Measurements from ENCODE around the gene GTSE1. TPM values are rescaled to one million over a fixed set of nuclear protein-coding genes. Genes with fewer than 3 reads are reported as not detected.

Gene GTSE1
- total and polyA plus RNA-seq, 2 experiments from 2014 or later, result 6.1 to 8.0 TPM

DNA sequence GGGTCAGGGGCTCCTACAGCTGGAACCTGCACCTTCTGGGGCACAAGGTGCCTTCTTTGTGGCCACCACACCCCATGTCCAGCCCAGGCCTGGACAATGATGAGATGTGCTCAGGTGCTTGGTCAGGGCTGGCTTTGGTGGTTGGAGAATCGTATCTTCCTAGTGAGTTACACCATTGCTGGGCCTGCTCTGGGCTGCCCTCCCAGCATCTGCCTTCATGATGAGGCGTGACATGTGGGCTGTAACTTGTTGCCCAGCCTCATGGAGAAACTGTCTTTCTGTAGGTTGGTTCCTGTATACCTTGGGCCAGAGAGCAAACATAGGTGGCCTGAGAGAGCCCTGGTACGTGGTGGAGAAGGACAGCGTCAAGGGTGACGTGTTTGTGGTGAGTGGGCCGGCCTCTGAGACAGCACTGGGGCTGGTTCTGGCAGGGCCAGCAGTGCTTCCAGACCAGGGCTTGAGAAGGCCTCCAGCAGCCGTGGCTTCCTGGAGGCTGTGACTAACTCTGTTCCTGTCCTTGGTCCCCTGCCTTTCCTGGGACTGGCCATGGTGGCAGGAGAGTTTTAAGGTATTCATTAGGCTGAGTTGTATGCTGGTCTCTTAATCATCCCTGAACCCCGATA is 56.9 kb downstream of the GTSE1 start:
- in situ Hi-C loops (cut with MboI), result loop anchor here (10.0 kb wide), 1 partner anchor 191 kb away; no protein-coding TSS in a partner anchor
- no peak overlapping the region for H2AFZ ChIP-seq
- H3K9ac ChIP-seq, result no peak overlapping the region
- H3K9me2 ChIP-seq (ENCODE audit: insufficient read depth), result no peaks in the 10 kb centered on the region
- H3K9me3 ChIP-seq (ENCODE audit: low read depth), result no peaks in the 10 kb centered on the region
- TF ChIP-seq EZH2 (IDR thresholded peaks at IDR 0.05; ENCODE audit: insufficient read depth, poor library complexity, severe bottlenecking), result no peak
- TF ChIP-seq EZH2phosphoT487 (IDR thresholded peaks at IDR 0.05; ENCODE audit: insufficient read depth, low read depth), result no peak
- H3K4me1 ChIP-seq (ENCODE audit: insufficient read depth), result no peaks in the 10 kb centered on the region
- 91% methylated on average over 8 of the region's 8 CpGs for WGBS, 2 experiments (ENCODE audit: low coverage in 1 of 2, low lambda C conversion rate in 2 of 2, missing lambda C conversion rate in 2 of 2)
- no peaks in the 10 kb centered on the region; the same call in 1 of the 2 replicates for H3K79me2 ChIP-seq (ENCODE audit: insufficient read depth)
- H3K36me3 ChIP-seq (ENCODE audit: low read depth), result peaks cover 7% of the 10 kb centered on the region; the same call in 1 of the 2 replicates
- no peaks in the 10 kb centered on the region for H3F3A ChIP-seq (ENCODE audit: insufficient read depth)
- H3K27ac ChIP-seq, result no peak overlapping the region
- no peak overlapping the region for H3K4me3 ChIP-seq
- DNase-seq, result no peak
- no peaks in the 10 kb centered on the region for H3K27me3 ChIP-seq (replicated peaks; ENCODE audit: insufficient read depth)
- no peaks in the 10 kb centered on the region for H4K20me1 ChIP-seq (ENCODE audit: insufficient read depth)
- H3K4me2 ChIP-seq (ENCODE audit: unreplicated experiment), result no peak overlapping the region

DNA sequence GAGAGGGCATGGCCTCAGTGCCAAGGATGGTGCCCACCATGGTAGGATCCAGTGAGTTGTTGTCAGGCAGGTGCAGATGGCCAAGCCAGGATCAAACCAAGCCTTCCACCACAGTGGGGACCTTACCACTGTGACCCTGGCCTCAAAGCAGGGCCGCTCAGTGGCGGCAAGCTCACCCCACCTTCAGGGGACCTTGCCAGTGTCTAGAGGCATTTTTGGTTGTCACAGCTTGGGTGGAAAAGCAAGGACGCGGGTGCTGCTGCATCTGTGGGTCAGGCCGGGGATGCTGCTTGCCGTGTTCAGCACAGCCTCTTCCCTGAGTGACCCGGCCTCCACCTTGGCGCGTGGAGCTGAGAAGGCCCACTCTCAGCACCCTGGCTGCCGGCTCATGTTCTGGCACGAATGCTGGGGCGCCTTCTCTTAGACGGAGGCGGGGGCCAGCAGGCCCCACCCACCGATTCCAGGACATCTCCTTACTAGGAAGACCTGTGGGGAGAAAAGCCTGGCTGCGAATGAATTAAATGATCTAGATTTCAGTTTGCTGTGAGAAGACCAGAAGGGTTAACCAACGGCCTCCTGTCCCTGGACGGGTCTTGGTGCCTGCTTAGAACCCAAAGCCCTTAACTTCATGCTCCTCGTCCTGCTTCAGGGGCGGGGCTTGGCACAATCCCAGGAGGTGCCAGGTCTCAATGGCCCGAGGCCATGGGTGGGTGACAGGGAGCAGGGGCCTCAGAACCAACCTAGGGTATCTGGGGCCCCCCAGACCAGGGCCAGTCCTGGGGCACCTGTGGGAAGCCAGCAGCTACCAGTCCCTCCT is 57.7 kb downstream of the GTSE1 start:
- Histone ChIP-seq H3K27me3 (replicated peaks; ENCODE audit: insufficient read depth) (no peaks in the 10 kb centered on the region), H3K79me2 (ENCODE audit: insufficient read depth) (no peaks in the 10 kb centered on the region; the same call in 1 of the 2 replicates), H2AFZ (no peak overlapping the region), H3K4me3 (no peak overlapping the region), H3K9me2 (ENCODE audit: insufficient read depth) (no peaks in the 10 kb centered on the region), H3K36me3 (ENCODE audit: low read depth) (peaks cover 6% of the 10 kb centered on the region; the same call in 1 of the 2 replicates), H3F3A (ENCODE audit: insufficient read depth) (no peaks in the 10 kb centered on the region), H3K27ac (no peak overlapping the region), H3K9ac (no peak overlapping the region), H4K20me1 (ENCODE audit: insufficient read depth) (no peaks in the 10 kb centered on the region), H3K4me2 (ENCODE audit: unreplicated experiment) (no peak overlapping the region), H3K4me1 (ENCODE audit: insufficient read depth) (no peaks in the 10 kb centered on the region), H3K9me3 (ENCODE audit: low read depth) (no peaks in the 10 kb centered on the region)
- in situ Hi-C loops (cut with MboI), result loop anchor here (10.0 kb wide), 1 partner anchor 190 kb away; no protein-coding TSS in a partner anchor
- DNase-seq, result no peak
- no peak for TF ChIP-seq EZH2 (IDR thresholded peaks at IDR 0.05; ENCODE audit: insufficient read depth, poor library complexity, severe bottlenecking)
- TF ChIP-seq EZH2phosphoT487 (IDR thresholded peaks at IDR 0.05; ENCODE audit: insufficient read depth, low read depth), result no peak
- 85 to 86% methylated on average over 21 of the region's 21 CpGs for WGBS, 2 experiments (ENCODE audit: low coverage in 1 of 2, low lambda C conversion rate in 2 of 2, missing lambda C conversion rate in 2 of 2)

DNA sequence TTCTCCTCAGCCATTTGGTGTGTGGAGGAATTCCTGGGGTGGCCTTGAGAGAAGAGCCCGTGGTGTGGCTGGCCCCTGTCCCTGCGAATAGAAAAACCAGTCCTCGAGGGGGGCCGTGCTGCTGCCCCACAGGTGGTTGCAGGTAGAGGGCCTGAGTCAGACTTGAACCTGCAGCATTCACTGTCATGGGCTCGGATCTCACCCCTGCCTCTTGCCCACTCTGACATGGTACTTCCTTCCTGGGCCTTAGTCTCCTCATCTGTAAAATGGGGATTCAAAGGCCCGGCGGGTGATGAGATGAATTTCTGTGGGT is 58.3 kb downstream of the GTSE1 start:
- Histone ChIP-seq H2AFZ (no peak overlapping the region), H3K4me3 (no peak overlapping the region), H3F3A (ENCODE audit: insufficient read depth) (no peaks in the 10 kb centered on the region), H3K36me3 (ENCODE audit: low read depth) (peaks cover 4% of the 10 kb centered on the region; the same call in 1 of the 2 replicates), H3K4me1 (ENCODE audit: insufficient read depth) (no peaks in the 10 kb centered on the region), H4K20me1 (ENCODE audit: insufficient read depth) (no peaks in the 10 kb centered on the region), H3K9me2 (ENCODE audit: insufficient read depth) (no peaks in the 10 kb centered on the region), H3K27me3 (replicated peaks; ENCODE audit: insufficient read depth) (no peaks in the 10 kb centered on the region), H3K4me2 (ENCODE audit: unreplicated experiment) (no peak overlapping the region), H3K9me3 (ENCODE audit: low read depth) (no peaks in the 10 kb centered on the region), H3K9ac (no peak overlapping the region), H3K27ac (no peak overlapping the region), H3K79me2 (ENCODE audit: insufficient read depth) (no peaks in the 10 kb centered on the region; the same call in 1 of the 2 replicates)
- TF ChIP-seq EZH2phosphoT487 (IDR thresholded peaks at IDR 0.05; ENCODE audit: insufficient read depth, low read depth) (no peak), EZH2 (IDR thresholded peaks at IDR 0.05; ENCODE audit: insufficient read depth, poor library complexity, severe bottlenecking) (no peak)
- DNase-seq, result no peak
- 93 to 96% methylated on average over 7 of the region's 7 CpGs for WGBS, 2 experiments (ENCODE audit: low coverage in 1 of 2, low lambda C conversion rate in 2 of 2, missing lambda C conversion rate in 2 of 2)
- in situ Hi-C loops (cut with MboI), result loop anchor here (10.0 kb wide), 1 partner anchor 190 kb away; no protein-coding TSS in a partner anchor

DNA sequence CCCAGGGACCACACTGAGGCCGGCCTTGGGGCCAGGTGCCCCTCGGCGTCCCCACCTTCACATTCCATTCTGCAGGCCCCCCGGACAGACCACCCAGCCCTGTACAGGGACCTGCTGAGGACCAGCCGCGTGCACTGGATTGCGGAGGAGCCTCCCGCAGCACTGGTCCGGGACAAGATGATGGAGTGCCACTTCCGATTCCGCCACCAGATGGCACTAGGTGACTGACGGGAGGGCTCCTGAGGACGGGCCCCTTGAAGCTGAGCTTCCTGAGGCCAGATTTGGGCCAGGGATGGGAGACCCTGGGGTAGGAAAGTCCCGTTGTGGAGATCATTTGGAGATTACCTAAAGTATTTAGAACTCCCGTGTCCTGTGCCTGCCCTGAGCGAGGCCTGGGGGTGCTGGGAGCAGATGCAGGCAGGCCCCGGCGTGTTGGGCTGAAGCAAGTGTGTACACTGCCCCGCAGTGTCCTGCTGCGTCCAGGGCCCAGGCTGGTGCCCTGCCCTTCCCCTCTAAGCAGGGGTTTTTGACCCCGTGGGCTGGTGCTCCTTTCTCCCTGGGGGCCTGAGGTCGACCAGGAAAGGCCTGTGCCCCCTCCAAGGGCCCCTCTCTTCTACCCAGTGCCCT is 58.8 kb downstream of the GTSE1 start:
- H3K36me3 ChIP-seq (ENCODE audit: low read depth), result no peaks in the 10 kb centered on the region; the same call in 1 of the 2 replicates
- in situ Hi-C loops (cut with MboI), result loop anchor here (10.0 kb wide), 1 partner anchor 189 kb away; no protein-coding TSS in a partner anchor

More for the DNA sequence above, 58.8 kb downstream of the GTSE1 start:
- Histone ChIP-seq H3K27ac (no peak overlapping the region), H3K9me2 (ENCODE audit: insufficient read depth) (no peaks in the 10 kb centered on the region), H2AFZ (no peak overlapping the region), H3K4me1 (ENCODE audit: insufficient read depth) (no peaks in the 10 kb centered on the region), H3K9ac (no peak overlapping the region), H3K4me2 (ENCODE audit: unreplicated experiment) (no peak overlapping the region), H3K9me3 (ENCODE audit: low read depth) (no peaks in the 10 kb centered on the region), H3K79me2 (ENCODE audit: insufficient read depth) (no peaks in the 10 kb centered on the region), H3F3A (ENCODE audit: insufficient read depth) (0 out of 2 replicates have a peak, but pooled peaks cover 2% of the 10 kb centered on the region), H4K20me1 (ENCODE audit: insufficient read depth) (no peaks in the 10 kb centered on the region), H3K4me3 (no peak overlapping the region), H3K27me3 (replicated peaks; ENCODE audit: insufficient read depth) (no peaks in the 10 kb centered on the region)
- 53 to 62% methylated on average over 22 of the region's 22 CpGs for WGBS, 2 experiments (ENCODE audit: low coverage in 1 of 2, low lambda C conversion rate in 2 of 2, missing lambda C conversion rate in 2 of 2)
- peak; percentile 60 for DNase-seq
- TF ChIP-seq EZH2 (IDR thresholded peaks at IDR 0.05; ENCODE audit: insufficient read depth, poor library complexity, severe bottlenecking) (no peak), EZH2phosphoT487 (IDR thresholded peaks at IDR 0.05; ENCODE audit: insufficient read depth, low read depth) (no peak)
